Stimulated activated CD8-positive, alpha-beta memory T cell treated with anti-CD3 and anti-CD28 coated beads, Interleukin-15, amount 100 ng/mL, for 24 hours (primary cell): ENCODE results near the gene TFB1M.
"Not testable (repeated sequence)": the region's sequence is repeated elsewhere in the genome, so short reads cannot be mapped to it uniquely, and the experiment has no call there.

Source experiments
- DNase-seq: peaks from one replicate; pipeline ENCODE4 v3.0.0-alpha.2; 2020; ENCODE audit warnings: low read depth

Gene TFB1M

DNA sequence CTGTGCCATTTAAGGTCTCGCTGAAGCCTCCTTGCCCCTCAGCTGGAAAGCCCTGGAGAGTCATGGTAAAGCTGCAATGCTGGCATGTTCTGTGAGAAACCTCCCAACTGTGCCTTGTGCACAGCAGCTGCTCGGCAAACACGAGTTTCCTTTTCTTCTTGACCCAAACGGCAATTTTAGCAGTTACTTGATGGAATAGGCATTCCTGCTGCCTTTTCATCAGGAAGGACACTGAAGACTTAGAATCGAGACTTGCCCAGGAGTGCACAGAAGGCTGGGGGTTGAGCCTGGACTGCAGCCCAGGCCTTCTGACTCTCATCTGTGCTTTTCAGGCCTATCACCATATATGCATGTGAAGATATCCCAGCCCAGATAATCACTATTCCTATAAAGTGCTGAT is 79.2 kb downstream of the TFB1M start:
- DNase-seq: no peak

DNA sequence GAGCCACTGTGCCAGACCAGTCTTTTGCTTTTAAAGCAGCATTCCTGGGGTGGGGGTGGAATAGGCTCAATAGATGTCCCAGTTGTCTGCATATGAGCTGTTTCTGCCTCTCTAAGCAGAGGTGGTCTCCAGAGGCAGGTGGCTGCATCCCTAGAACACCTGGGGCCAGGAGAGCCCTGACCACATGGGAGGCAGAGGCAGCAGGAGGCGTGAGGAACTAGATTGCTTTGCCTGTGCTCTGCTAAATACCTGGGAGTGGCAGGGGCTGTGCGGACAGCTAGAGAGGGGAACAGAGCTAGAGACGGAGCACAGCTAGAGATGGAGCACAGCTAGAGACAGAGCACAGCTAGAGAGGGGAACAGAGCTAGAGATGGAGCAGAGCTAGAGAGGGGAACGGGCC is 79.6 kb downstream of the TFB1M start:
- no peak for DNase-seq

DNA sequence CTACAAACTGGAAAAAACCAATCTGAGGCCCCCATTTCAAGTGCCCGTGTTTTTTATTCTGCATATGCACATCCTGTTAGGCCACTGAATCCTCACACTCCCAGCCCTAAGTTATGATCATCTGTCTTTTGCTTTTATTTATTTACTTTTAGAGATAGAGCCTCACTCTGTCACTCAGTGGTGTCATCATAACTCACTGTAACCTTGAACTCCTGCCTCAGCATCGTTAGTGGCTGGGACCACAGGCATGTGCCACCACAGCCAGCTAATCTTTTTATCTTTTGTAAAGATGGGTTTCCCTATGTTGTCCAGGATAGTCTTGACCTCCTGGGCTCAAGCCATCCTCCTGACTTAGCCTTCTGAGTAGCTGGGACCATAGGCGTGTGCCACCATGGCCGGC is 80.1 kb downstream of the TFB1M start:
- no peak for DNase-seq

DNA sequence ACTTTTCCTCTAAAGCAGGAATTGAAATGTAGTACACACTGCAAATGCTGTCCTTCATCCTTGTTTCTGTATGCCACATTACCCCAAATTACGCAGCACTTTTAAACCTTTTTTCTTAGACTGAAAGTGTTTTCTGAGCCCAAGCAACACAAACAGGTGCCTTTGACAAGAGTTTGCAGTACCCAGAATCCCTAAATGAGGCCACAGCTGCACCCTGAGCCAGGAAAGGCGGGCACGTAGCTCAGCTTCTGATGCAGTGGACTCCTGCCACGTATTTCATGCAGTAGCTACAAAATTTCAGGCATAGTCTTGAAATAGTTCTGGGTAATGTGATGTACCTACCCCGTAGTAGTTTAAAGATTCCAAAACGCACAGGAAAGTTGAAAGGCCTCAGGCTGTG is 81.4 kb downstream of the TFB1M start:
- DNase-seq: no peak

GRCh38 chr6:155230975-155231374 is 83.3 kb downstream of the TFB1M start:
- DNase-seq: not testable (repeated sequence)

DNA sequence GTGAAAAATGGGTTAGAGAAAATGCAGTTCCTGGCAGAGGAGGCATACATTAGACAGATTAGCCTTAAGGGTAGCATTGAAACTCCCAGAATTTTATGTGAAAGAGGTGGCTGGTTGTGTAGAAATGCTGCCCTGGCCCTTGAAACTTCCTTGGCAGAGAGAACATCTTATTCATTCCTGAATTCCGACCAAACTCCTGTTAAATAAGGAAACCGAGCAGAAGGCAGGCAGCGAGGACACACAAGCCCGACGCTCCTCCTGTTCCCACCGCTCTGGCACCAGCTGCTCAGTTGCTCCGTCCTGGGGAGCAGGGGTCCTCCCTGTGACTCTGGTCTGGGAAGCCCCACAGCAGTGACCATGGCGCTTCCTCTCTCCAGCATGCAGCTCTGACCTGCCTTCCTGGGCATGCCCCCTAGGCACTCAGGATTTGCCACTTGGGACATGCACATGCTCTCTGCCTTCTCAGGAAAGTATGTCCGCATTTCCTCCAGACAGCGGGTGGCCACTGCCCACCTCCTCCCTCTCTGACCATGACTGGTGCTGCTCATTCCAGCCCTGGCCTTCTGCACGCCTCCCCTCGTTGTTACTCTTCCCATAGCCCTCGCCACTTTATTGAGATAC is 85.6 kb downstream of the TFB1M start:
- no peak for DNase-seq

DNA sequence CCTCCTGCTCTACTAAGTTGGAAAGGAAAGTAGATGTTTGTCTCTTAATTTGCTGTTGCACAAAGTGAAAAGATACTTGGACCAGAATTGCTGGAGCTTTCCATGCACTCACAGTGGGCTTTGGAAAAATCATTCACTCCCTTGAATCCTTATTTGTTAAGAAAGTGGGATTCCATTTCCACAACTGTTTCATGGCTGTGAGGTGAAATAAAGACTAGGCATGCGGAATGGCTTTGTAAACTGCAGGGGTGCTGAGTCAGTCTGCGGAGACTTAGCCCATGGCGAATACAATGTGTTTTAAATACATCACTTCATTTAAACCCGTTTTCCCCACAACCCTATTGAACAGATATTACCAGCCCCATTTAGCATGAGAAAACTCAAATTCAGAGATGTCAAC is 87.2 kb downstream of the TFB1M start:
- DNase-seq: no peak

GRCh38 chr6:155224618-155225017 is 89.7 kb downstream of the TFB1M start:
- DNase-seq: no peak

GRCh38 chr6:155223646-155224451 is 90.4 kb downstream of the TFB1M start:
- no peak for DNase-seq

DNA sequence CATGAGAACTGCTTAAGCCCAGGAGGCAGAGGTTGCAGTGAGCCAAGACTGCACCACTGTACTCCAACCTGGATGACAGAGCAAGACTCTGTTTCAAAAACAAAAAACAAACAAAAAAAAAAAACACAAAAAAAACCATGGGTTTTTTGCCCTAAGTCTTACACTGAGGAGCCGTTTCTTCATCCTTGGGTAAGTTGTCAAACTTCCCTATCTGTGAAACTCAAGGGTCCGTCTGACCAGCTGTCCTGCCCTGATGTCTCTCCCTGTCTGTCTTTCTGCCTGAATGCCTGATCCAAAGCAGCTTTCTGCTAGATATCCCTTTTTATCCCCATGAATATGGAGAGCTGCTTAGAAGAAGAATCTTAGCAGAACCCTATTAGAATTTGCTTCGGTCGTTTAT is 91.8 kb downstream of the TFB1M start:
- DNase-seq: no peak

DNA sequence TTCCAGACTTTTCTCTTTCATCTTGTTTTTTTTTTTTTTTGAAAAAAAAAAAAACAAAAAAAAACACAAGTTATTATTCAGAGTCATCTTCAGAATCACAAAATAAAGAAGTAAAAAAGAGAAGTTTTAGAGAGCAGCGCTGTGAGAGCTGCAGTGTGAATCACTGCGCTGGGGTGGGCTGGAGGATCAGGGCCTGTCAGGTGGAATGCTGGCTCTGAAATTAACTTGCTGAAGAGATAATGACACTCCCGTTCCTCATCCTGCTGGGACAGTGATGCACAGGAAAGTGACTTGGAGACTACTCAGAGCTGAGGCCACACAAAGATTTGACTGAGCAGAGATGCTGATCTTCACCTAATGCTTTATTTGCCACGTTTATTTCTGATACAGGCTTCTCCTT is 93.2 kb downstream of the TFB1M start:
- no peak for DNase-seq

- DNase-seq: no peak
Measured at GRCh38 chr6:155219858-155220301, 94.4 kb downstream of the TFB1M start.

DNA sequence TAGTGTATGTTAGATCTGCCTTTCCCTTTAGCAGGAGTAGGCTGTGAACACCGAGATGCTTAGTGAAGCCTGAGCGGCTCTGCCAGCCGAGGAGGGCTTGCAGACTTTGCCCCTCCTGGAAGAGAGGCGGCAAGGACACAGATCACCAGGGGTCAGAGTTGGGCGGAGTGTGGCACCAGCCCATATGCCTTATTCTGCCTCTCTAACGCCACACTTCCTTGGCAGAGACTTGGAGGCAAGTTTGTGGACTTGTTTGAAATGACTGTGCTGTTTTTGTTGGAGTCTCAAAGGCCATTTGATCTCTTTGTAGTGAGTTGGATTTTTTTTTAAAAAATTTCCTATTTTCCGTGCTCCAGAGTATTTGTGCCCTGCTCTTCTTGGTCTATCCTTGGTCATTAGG is 95.0 kb downstream of the TFB1M start:
- no peak for DNase-seq

DNA sequence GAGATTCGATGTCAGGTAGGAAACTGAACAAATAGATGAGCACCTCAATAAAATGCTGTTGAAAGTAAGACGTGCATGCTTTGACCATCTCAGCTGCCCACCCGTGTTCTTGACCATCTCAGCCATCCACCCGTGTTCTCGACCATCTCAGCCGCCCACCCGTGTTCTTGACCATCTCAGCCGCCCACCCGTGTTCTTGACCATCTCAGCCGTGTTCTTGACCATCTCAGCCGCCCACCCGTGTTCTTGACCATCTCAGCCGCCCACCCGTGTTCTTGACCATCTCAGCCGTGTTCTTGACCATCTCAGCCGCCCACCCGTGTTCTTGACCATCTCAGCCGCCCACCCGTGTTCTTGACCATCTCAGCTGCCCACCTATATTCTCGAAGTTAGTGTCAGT is 95.6 kb downstream of the TFB1M start:
- not testable (repeated sequence) for DNase-seq

DNA sequence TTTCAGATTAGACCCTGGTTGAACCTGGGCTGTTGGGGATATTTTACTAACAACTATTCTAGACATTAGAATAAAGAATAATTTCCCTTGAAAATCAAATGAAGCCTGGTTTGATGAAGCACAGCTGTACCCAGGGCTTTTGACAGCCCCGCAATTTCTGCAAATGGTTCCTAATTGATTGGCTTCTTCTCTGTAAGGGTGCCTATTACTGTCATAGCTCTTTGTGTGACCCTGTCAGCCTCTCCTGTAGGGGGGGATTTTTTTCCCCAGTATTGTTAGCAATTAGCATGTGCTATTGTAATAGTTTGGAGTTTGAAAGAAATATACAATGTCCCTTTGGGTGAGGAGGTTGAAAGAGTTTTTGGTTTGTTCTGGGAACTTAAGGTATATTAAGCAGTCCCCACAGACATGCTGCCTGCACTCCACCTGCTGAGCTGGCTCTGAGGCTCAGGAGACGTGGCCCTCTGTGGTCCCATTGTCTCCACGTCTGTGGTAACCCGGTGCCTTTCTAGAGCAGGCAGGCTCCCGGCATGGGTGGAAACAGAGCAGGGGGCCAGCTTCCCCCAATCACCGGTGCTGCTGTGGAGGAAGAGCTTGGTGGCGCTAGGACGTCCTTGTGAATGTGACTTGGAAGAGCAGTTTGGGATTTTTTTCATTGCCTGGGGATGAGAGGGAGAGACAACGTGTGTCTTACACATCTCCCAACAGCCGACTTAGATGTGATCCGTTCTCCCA is 97.8 kb downstream of the TFB1M start:
- no peak for DNase-seq

DNA sequence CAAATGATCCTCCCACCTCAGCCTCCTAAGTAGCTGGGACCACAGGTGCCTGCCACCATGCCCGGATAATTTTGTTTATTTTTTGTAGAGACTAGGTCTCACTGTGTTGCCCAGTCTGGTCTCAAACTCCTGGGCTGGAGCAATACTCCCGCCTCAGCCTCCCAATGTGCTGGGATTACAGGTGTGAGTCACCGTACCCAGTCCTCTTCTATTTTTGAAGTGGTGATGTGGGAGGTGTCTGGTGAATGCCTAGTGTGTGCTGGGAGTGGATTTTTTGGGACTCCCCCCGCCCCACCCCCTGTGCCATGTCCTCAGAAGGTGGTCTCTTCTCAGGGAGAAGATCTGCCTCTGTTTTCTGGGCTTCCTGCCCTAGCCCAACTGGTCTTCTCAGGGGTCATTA is 98.4 kb downstream of the TFB1M start:
- DNase-seq: no peak

DNA sequence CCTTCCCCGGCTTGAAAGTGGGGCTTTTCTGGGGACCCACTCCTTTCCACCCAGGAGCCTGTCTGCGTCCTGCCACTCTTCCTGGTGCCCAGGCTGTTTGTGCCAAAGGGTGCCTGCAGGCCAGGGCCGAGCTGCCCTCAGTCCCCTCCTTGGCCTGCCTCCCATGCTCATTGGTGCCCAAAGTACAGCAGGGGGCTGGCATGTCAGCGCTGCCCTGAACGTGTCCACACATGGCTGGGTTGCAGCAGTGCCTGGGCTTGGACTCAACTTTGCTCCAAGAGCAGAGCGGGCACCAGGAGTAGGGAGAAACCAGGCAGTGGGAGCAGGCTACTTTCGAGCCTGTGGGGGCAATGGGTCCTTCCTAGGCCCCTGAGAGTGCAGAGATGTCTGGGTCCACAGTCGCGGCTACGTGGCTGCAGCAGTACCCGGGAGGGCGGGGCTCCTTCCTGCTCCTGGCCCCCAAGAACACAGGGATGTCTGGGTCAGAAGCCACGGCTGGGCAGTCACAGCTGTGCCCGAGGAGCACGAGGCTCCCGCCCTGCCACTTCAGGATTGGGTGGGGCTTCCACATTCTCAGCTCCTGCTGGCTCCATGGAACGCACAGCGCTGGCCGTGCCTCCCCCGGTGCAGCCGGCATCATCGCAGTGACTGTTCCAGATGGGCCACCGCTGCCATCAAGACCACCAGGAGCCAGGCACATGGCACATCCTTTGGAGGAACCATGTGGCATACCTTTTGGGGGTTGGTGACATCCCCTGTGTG is 100.5 kb downstream of the TFB1M start:
- no peak for DNase-seq

DNA sequence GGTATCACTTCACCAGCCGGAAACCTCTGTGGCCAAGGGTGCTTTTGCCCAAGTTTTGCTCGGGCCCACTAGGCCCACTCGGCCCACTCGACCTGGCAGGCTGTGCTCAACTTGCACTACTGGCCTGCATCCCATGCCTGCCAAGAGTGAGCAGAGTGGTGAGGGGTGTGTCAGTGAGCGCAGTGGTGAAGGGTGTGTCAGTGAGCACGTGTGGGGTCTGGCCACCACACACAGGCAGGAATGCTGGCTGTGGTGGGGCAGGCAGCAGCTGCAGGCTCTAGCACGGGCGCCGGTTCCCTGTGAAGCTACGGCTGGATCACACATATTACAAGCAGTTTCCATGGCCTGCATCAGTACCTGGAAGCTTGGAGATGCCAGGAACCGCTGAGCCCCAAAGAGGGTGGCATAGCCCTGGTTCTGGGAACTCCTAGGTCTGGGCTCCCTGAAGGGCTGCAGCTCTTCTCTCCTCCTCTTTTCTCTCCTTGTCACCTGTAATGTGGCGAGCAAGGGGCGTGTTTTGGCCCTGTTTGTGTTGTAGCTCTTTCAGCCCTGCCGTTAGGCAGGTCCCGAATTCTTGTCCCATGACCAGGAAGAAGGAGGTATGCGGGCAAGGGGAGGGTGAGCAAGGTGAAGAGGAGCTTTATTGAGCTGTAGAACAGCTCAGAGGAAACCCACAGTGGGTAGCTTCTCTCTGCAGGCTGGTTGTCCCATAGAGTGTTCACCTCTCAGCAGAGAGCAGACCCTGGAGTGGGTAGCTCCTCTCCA is 101.5 kb downstream of the TFB1M start:
- no peak for DNase-seq

DNA sequence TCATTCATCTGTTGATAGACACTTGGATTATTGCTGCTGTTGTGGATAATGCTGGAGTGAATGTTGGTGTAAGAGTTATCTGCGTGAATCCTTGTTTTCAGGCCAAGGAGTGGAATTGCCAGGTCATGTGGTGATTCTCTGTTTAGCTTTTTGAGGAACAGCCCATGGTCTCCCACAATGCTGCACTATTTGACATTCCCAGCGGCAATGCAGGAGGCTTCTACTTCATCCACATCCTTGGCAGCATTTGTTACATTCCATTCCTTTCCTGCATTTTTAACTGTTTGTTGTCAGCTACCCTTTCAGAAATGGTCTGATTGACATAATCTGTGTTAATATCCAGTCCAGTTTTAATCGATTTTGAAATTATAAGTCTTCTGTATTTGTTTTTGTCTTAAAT is 102.2 kb downstream of the TFB1M start:
- no peak for DNase-seq

- no peak for DNase-seq
Measured at GRCh38 chr6:155207223-155207622, 107.1 kb downstream of the TFB1M start.
